GM18498 (cell line): ENCODE data around the gene NHLRC4.
"Not testable (repeated sequence)": the region's sequence is repeated elsewhere in the genome, so short reads cannot be mapped to it uniquely, and the experiment has no call there.

Source experiments
- ATAC-seq: cut with Tn5 transposase; IDR thresholded peaks from one replicate; pipeline ENCODE4 v1.9.1; 2021; ENCODE audit warnings: mild to moderate bottlenecking, moderate library complexity; ENCODE audit not compliant: unreplicated experiment

NHLRC4 gene

GRCh38 chr16:596736-597060 lies 29.9 kb downstream of the NHLRC4 start:
- no peak for ATAC-seq

- ATAC-seq, result not testable (repeated sequence)
Observed at GRCh38 chr16:597655-598054, 30.9 kb downstream of the NHLRC4 start.

DNA sequence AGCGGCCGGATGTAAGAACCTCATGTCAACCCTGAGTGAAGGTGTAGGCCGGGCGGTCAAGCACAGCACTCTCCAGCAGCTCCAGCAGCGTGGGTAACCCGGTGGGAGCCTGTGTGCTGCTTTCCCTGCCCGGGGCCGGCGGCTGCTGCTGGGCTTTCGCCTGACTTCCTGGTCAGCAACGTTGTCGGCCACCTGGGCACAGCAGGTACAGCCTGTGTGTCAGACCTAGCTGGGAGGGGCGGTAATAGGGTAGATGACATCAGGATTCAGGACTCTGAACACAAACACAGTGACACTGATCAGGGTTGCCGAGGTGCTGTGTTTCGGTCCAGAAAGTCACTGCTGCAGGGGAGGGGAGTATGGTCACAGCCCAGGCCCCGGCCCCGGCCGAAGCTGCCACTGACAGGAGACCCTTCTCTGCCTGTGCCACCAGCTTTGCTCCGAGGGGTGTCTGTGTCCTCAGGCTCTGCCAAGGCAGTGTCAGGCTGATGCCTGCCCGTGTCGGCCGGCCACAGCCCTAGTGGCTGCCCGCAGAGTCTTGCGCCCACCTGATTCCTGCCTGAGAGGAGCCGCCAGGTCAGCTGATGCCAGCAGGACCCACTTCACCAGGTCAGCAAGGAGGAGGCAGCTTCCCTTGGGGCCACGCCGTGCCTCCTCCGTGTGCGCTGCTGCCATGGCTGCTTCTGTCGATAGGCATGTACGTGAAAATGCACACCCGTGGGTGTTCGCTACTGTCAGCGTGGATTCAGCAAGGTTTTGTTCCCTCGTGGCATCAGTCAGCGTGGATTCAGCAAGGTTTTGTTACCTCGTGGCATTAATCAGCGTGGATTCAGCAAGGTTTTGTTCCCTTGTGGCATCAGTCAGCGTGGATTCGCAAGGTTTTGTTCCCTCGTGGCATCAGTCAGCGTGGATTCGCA lies 32.3 kb downstream of the NHLRC4 start:
- no peak for ATAC-seq

DNA sequence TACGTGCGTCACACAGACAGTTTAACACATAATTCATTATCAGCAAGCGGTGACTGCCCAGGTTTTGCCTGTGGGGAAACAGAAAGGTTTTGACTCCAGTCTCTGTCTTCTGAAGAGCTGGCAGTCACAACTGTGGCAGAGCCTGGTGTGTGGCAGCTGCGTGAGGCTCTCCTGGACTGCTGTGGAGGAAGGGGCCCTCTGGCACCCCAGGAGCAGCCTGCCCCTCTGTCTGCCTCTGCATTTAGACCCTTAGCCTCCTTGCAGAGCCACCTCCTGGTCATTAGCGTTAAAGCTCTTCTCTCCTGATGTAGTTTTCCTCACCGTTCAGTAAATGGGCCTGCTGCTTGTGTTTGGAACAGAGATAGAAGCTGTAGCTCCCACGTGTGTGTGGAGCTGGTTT lies 34.0 kb downstream of the NHLRC4 start:
- ATAC-seq, result no peak

GRCh38 chr16:603933-604332 lies 37.1 kb downstream of the NHLRC4 start:
- no peak for ATAC-seq

- ATAC-seq, result no peak
Observed at GRCh38 chr16:606656-607307, 40.0 kb downstream of the NHLRC4 start.

GRCh38 chr16:608019-608418 lies 41.2 kb downstream of the NHLRC4 start:
- ATAC-seq, result no peak

- no peak for ATAC-seq
Observed at GRCh38 chr16:609316-609715, 42.5 kb downstream of the NHLRC4 start.

DNA sequence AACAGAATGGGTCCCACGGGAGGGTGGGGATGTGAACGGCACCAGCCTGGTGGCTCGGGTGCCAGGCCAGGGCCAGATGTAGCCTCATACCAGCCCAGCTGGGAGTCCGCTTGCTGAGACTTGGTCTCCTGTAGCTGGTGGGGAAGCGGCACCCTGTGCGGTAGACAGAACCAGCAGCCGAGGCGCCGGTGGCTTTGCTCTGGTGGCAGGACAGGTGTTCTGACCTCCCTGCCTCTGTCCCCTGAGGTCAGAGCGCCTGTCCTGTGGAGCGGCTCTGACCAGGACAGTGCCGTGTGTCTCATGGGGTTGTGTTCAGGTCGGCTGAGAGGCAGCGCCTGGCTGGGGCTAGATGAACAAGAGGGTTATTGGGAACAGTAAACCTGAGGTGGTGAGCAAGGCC lies 43.2 kb downstream of the NHLRC4 start:
- no peak for ATAC-seq

DNA sequence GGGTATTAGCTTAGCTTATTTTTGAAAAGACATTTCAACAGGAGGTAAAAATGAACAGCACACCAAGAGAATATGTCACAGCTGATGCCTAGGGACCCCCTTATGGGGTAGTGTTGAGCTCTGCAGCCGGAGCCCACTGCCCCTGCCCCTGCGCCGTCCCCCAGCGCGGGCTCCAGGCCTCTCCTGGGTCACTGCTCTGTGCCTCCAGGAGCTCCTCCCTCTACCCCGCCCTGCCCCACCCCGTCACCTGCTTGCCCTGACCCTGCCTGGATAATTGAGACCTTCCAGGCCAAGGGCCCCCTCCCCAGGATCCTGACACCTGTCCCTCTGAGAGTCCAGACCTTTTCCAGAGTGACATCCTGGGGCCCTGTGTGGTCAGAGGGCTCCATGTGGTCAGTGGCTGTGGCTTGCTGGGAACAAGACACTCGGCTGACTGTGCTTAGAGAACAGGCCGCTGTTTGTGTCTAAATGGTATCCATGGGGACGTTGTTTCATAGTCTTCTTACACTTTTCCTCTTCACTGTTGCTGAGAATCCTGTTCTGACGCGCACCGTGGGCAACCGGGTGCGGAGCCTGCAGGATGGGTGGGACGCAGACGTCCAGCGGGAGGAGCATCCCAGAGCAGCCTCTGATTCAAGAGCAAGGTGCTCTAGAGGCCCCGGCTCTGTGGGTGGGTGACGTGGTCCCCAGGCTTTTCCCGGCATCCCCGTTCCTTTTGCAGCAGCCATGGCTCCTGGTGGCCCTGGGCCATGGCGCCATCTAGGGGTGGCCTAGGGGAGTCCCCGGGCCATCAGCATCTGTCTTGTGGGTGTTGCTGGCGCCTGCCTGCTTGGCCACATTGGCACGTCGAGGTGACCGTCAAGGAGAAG lies 43.9 kb downstream of the NHLRC4 start:
- ATAC-seq, result no peak

- ATAC-seq, result no peak
Observed at GRCh38 chr16:615122-615521, 48.3 kb downstream of the NHLRC4 start.

DNA sequence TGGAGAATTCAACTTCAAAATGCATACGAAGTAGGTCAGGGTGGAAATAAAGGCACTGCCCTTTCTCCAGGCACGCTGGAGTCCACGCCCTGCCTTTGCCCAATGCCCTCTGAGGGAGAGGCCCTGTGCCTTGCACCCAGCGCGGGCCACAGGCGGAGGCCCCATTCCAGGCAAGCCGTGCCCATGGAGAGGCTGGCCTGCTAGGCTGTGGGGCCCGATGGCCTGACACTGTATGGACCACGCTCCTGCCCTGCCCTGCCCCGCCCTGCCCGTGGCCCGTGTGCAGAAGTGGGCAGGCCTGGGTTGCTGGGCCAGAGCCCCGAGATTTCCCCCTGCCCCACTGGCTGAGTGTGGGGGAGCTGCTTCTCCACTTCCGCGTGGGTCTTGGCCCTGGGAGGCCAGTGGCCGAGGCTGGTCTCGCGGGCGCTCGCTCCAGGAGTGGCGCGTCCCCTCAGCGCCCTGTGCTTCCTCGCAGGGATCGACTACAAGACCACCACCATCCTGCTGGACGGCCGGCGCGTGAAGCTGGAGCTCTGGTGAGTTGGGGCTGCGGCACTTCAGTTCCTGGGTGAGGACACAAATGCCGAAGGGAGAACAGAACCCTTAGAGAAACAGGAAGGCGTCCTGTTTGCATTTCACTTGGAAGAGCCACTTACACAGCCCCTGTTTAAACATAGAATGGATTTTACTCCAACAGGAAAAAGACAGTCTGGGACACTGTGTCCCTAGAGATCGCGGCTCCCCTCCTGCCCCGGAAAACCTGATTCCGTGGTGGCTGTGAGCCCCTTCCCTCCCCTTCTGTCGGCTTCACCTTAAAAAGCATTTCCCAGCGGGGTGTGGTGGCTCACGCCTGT lies 50.2 kb downstream of the NHLRC4 start:
- no peak for ATAC-seq

DNA sequence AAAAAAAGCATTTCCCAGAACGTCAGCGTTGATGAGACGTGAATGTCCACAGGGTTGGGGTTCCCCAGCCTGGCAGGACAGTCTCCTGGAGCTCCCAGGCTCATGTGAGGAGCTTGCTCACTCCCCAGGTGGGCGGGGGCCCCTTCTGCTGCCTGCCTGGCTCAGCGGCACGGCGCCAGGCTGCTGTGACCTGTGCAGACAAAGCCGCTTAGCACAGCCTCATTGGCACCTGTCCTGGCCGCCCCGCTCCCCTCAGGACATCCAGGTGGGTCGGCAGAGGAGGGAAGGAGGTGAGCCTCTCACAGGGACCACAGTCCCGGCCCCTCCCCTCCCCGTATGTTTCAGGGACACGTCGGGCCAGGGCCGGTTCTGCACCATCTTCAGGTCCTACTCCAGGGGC lies 51.0 kb downstream of the NHLRC4 start:
- no peak for ATAC-seq
